ENCODE measurements around the gene VSIG2. TPM values are rescaled to one million over a fixed set of nuclear protein-coding genes. Genes with fewer than 3 reads are reported as not detected.
A peak's percentile ranks its signal among the peaks of the same experiment; 100 is the strongest.

Gene VSIG2
- total RNA-seq, 1 experiment from 2014 or later: not detected

GRCh38 chr11:124769806-124770774 is 18.0 kb upstream of the VSIG2 start:
- intact Hi-C loops (cut with micrococcal nuclease; ENCODE audit: unreplicated experiment): no loop called here
- no peak overlapping the region for H3K4me3 Mint-ChIP-seq (ENCODE audit: unreplicated experiment)
- ChIA-PET POLR2A (interaction anchor here (0.6 to 0.7 kb wide), 2 partner anchors 96 to 341 kb away, joined by 5 to 9 read pairs; partner anchors contain the start of gene SPA17), CTCF (interaction anchor here (0.5 to 2.3 kb wide), 5 partner anchors 8 to 1190 kb away, joined by 3 to 14 read pairs (median 4); no protein-coding TSS in a partner anchor)
- H3K4me1 ChIP-seq: peaks cover 27% of the 10 kb centered on the region
- peak; percentile 58 to 68 for DNase-seq
- H3K9me3 ChIP-seq: no peaks in the 10 kb centered on the region
- no peaks in the 10 kb centered on the region for H3K9me3 Mint-ChIP-seq (ENCODE audit: unreplicated experiment)
- no peaks in the 10 kb centered on the region for H3K27me3 ChIP-seq (replicated peaks; ENCODE audit: control insufficient read depth, insufficient read depth, low read length)
- H3K36me3 Mint-ChIP-seq (ENCODE audit: insufficient read depth, unreplicated experiment): peaks cover 49% of the 10 kb centered on the region
- no peak for TF ChIP-seq CTCF (IDR thresholded peaks at IDR 0.05; ENCODE audit: insufficient read depth in 1 of 2, low read depth in 1 of 2, low read length in 1 of 2, severe bottlenecking in 1 of 2, unreplicated experiment in 1 of 2)
- H3K4me1 Mint-ChIP-seq (ENCODE audit: low read depth, unreplicated experiment): peaks cover 22% of the 10 kb centered on the region
- H3K36me3 ChIP-seq (ENCODE audit: control insufficient read depth, insufficient read depth, low read length): no peaks in the 10 kb centered on the region; the same call in 1 of the 2 replicates
- peak overlapping the region; percentile 53 for H3K27ac Mint-ChIP-seq (ENCODE audit: unreplicated experiment)
- no peaks in the 10 kb centered on the region for H3K27me3 Mint-ChIP-seq (ENCODE audit: insufficient read depth, unreplicated experiment)
- no TSS peak for BruUV-seq (replicated peaks)
- H3K4me3 ChIP-seq (ENCODE audit: low read depth, low read length): no peak overlapping the region

- CTCF ChIA-PET: interaction anchor here (0.6 to 2.3 kb wide), 7 partner anchors 9 to 108 kb away, joined by 3 to 14 read pairs (median 4); no protein-coding TSS in a partner anchor
- H3K4me1 ChIP-seq: peaks cover 28% of the 10 kb centered on the region
- H3K36me3 ChIP-seq (ENCODE audit: control insufficient read depth, insufficient read depth, low read length): no peaks in the 10 kb centered on the region; the same call in 1 of the 2 replicates
These were observed 16.9 kb upstream of the VSIG2 start for GRCh38 chr11:124768914-124769313.

More at GRCh38 chr11:124768914-124769313, 16.9 kb upstream of the VSIG2 start:
- BruUV-seq (replicated peaks): no TSS peak
- Histone ChIP-seq H3K4me3 (ENCODE audit: low read depth, low read length) (no peak overlapping the region), H3K9me3 (no peaks in the 10 kb centered on the region), H3K27me3 (replicated peaks; ENCODE audit: control insufficient read depth, insufficient read depth, low read length) (no peaks in the 10 kb centered on the region)
- POLR2A ChIA-PET: interaction anchor here (0.7 kb wide), 1 partner anchor 30 kb away, joined by 5 read pairs; no protein-coding TSS in a partner anchor
- no peaks in the 10 kb centered on the region for H3K27me3 Mint-ChIP-seq (ENCODE audit: insufficient read depth, unreplicated experiment)
- H3K4me3 Mint-ChIP-seq (ENCODE audit: unreplicated experiment): no peak overlapping the region
- peaks cover 27% of the 10 kb centered on the region for H3K4me1 Mint-ChIP-seq (ENCODE audit: low read depth, unreplicated experiment)
- H3K9me3 Mint-ChIP-seq (ENCODE audit: unreplicated experiment): no peaks in the 10 kb centered on the region
- no peak for TF ChIP-seq CTCF (IDR thresholded peaks at IDR 0.05; ENCODE audit: insufficient read depth in 1 of 2, low read depth in 1 of 2, low read length in 1 of 2, severe bottlenecking in 1 of 2, unreplicated experiment in 1 of 2)
- peak overlapping the region; percentile 53 for H3K27ac Mint-ChIP-seq (ENCODE audit: unreplicated experiment)
- intact Hi-C loops (cut with micrococcal nuclease; ENCODE audit: unreplicated experiment): no loop called here
- H3K36me3 Mint-ChIP-seq (ENCODE audit: insufficient read depth, unreplicated experiment): peaks cover 49% of the 10 kb centered on the region
- DNase-seq: no peak
